ENCODE results near the gene NES. TPM values are rescaled to one million over a fixed set of nuclear protein-coding genes. Genes with fewer than 3 reads are reported as not detected.

Gene NES
- polyA plus RNA-seq, 3 donors: 148 to 171 (median 156) TPM

DNA sequence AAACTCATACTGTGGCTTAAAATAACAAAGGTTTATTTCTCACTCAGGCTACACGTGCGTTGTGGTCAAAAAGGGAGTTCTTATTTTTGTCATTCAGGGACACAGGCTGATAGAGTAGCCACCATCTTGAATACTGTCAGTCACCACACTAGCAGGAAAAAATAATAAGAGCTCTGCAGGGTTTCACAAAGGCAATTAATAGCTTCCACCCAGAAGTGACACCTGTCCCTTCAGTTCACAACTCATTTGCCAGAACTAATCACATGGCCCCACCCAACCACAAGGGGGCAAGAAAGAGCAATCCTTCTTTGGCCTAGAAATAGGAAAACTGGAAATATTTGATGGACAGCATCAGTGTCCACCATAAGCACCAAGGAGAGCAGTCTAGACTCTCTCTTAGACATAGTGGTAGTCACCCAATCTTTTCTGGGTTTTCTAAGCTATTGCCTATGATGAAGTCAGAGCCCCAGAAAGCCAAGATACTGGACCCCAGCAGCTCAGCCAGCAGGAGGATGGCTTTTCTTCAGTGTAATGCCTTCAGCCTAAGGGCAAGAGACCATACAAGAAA, 49.8 kb downstream of the NES start:
- no peak for DNase-seq

DNA sequence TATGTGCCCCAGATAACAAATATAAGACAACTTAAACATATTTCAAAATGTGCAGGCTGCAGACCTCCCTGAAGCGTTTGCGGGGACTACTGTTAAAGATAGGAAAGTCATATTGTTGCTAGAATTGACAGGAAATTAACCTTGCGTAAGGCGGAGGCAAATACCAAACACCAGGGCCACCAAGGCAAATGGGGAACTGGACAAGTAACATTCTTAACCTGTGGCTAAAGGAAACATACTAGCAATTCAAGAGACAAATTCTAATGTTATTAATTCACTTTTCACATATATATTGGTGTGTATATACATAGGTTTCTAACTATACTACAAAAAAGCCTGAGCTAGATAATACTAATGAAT, 51.1 kb downstream of the NES start:
- no peak for DNase-seq

DNA sequence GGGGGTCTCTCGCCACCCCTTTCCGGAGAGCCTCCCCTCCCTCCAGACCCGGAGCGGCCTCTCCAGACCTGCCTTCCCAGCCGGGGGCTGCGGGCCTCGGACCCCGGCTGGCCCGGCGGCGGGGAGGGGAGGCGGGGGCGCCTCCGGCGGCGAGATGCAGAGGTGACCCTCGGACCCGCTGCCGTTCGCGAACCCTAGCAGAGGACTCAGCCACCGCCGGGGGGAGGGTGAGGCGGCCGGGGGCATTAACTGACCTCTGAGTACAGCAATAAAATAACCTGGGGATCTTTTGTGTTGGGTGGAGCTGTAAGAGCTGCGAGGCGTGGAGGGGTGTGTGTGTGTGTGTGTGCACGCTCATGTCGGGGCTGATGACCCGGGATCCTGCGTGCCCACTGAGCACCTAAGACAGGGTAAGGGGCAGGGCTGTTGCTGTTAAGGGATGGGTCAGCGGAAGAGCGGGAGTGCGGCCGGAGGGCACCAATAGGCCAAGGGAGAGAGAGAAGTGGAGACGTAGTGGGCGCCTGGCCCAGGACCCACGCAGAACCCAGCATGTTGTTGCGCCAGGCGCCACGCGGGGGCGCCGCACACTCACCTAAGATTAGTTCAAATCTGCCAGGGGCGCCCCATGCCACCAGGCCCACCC, 51.6 kb downstream of the NES start:
- DNase-seq: no peak

DNA sequence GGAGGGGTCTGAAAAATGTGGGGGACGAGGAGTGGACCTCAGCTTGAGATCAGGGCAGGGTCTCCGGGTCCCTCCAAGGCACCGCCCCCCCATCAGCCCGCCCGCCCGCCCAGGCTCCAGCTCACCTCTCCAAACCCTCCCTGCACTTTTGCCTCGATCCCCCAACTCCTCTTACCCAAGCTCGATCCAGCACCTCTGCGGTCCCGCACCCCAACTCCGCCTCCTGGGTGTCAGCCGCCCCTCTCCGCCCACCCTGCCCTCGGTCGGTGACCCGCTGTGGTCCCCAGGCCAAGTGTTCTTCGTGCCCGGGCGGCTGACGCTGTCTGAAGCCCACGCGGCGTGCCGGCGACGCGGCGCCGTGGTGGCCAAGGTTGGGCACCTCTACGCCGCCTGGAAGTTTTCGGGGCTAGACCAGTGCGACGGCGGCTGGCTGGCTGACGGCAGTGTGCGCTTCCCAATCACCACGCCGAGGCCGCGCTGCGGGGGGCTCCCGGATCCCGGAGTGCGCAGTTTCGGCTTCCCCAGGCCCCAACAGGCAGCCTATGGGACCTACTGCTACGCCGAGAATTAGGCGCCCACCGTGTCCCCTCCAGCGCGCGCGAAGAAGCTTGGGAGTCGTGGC, 52.3 kb downstream of the NES start:
- no peak for DNase-seq

DNA sequence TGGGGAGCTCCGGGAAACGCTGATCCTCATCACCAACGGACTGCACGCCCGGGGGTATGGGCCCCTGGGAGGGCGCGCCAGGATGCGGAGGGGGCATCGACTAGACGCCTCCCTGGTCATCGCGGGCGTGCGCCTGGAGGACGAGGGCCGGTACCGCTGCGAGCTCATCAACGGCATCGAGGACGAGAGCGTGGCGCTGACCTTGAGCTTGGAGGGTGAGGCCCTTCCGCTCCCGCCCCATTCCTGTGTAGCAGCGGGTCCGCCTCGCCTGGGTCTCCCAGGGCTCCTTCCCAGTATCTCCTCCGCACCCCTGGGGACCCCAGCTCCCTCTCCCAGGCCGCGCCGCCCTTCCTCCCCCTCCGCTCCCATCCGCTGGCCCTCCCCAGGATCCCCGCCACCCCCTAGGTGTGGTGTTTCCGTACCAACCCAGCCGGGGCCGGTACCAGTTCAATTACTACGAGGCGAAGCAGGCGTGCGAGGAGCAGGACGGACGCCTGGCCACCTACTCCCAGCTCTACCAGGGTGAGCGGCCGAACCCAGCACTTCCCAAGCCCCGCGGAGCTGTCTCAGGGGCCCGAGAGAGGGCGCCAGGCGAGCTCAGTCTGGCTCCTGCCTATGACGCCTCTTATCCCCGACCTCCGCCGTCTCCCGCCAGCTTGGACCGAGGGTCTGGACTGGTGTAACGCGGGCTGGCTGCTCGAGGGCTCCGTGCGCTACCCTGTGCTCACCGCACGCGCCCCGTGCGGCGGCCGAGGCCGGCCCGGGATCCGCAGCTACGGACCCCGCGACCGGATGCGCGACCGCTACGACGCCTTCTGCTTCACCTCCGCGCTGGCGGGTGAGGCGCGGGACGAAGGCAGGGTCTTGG, 53.0 kb downstream of the NES start:
- DNase-seq: no peak

DNA sequence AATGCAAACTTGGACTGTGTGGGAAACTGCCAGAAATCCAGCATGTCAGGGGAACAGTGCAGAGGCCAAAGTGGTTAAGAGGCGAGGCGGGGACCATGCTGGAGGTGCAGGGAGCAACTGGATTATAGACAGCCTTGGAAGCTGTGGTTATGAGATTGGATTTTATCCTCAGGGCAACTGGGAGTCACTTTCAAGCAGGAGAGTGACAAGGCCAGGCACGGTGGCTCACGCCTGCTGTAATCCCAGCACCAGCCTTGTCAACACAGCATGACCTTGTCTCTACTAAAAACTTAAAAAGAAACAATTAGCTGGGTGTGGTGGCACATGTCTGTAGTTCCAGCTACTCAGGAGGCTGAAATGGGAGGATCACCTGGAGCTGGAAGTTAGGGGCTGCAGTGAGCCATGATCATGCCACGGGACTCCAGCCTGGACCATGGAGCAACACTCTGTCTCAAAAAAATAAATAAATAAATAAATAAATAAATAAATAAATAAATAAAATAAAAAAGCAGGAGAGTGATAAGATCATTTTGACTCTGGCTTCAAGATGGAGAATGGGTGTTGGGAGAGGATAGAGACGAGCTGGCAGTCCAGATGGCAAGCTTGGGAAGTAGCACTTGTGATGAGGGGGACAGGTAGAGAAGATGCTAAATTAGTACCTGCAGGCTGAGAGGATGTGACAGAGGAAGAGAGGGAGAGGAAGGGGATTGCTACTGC, 54.5 kb downstream of the NES start:
- DNase-seq: no peak

DNA sequence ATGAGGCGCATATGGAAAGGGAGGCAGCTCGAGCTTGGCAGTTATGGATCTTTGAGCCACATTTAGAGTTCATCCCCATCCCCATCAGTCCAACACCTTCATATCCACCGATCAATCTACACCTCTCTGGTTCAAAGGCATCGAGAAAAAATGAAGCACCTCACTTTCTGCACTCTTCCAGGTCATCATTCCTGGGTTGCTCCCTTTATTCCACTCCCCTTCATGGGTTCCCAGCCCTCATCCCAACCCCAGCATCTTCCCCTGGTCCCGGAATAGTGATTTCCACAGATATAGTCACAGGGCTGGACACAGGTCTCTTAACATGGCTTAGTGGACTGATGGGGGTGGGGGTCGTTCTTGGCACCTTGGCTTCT, 57.6 kb downstream of the NES start:
- DNase-seq: no peak

DNA sequence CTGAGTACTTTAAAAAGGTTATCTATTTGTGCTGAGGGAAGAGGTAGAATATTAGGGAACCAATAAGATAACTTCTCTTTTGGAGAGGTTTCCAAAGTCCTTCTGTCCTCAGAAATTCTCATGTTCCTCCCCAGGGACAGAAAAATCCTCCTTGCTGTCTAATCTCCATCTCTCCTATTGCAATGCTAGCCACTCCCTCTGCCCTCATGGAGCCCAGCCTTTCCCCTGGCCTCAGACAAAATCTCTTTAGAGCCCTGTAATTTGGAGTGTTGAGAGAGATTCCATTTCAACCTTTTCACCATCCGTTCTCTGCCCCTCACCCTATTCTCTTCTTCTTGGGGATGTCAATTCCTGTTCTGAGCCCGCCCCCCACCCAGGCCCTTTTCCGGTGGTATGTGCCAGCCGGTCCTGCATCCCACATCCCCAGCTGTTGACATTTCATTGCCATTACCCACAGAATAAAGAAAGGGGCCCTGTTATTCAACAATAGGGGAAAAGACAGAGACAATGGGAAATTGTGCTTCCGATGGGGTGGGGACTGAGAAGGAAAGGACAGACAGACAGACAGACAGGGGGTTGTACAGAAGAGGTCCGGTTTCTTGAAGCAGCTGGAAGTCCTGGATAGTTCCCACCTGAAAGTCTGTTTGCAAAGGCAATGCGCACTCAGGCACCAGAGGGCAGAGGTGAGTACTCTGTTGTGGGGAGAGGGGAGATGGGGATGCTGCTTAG, 58.2 kb downstream of the NES start, which contains the start of gene HAPLN2:
Gene HAPLN2, plus strand, starts transcription at position 563 of the 729 bp plus-strand sequence. CDS start 4,076 bp downstream, outside the sequence.
- no peak for DNase-seq

Other genes with a start within 250 kb of the NES start
- 10 to 100 TPM; 25.9 to 29.3 (median 26.8) TPM for gene MEF2D, start 176.6 kb downstream of the NES start, polyA plus RNA-seq (ENCODE audit: insufficient read length in 3 of 3)
- gene IQGAP3, start 104.8 kb downstream of the NES start, polyA plus RNA-seq (ENCODE audit: insufficient read length in 3 of 3): 10 to 100 TPM; 14.1 to 17.0 (median 14.8) TPM
- 1 to 10 TPM; 1.0 to 2.2 (median 1.1) TPM for gene TTC24, start 97.7 kb downstream of the NES start, polyA plus RNA-seq (ENCODE audit: insufficient read length in 3 of 3)
- 10 to 100 TPM; 71.1 to 83.0 (median 72.8) TPM for gene NAXE, start 85.6 kb downstream of the NES start, polyA plus RNA-seq (ENCODE audit: insufficient read length in 3 of 3)
- 10 to 100 TPM; 33.0 to 38.7 (median 36.4) TPM for gene GPATCH4, start 75.9 kb downstream of the NES start, polyA plus RNA-seq (ENCODE audit: insufficient read length in 3 of 3)
- gene HAPLN2, start 58.0 kb downstream of the NES start, polyA plus RNA-seq (ENCODE audit: insufficient read length in 3 of 3): under 1 TPM; 0.13 to 0.71 (median 0.64) TPM
- gene BCAN, start 35.3 kb downstream of the NES start, polyA plus RNA-seq (ENCODE audit: insufficient read length in 3 of 3): 1 to 10 TPM in 1 of 3 donors, under 1 TPM in 2; 0.18 to 2.2 (median 0.26) TPM
- 100 to 1,000 TPM in 1 of 3 donors, 10 to 100 TPM in 2; 68.5 to 113 (median 93.8) TPM for gene CRABP2, start 28.2 kb upstream of the NES start, polyA plus RNA-seq (ENCODE audit: insufficient read length in 3 of 3)
- 10 to 100 TPM; 28.6 to 51.8 (median 39.2) TPM for gene METTL25B, start 51.1 kb upstream of the NES start, polyA plus RNA-seq (ENCODE audit: insufficient read length in 3 of 3)
- 10 to 100 TPM; 33.1 to 44.6 (median 39.7) TPM for gene ISG20L2, start 51.4 kb upstream of the NES start, polyA plus RNA-seq (ENCODE audit: insufficient read length in 3 of 3)
- gene MRPL24, start 63.7 kb upstream of the NES start, polyA plus RNA-seq (ENCODE audit: insufficient read length in 3 of 3): 10 to 100 TPM; 69.0 to 76.6 (median 74.0) TPM
- gene HDGF, start 74.3 kb upstream of the NES start, polyA plus RNA-seq (ENCODE audit: insufficient read length in 3 of 3): 100 to 1,000 TPM; 267 to 298 (median 284) TPM
- 100 to 1,000 TPM; 108 to 113 (median 113) TPM for gene PRCC, start 90.1 kb upstream of the NES start, polyA plus RNA-seq (ENCODE audit: insufficient read length in 3 of 3)
- under 1 TPM; 0.65 to 0.99 (median 0.91) TPM for gene SH2D2A, start 139.4 kb upstream of the NES start, polyA plus RNA-seq (ENCODE audit: insufficient read length in 3 of 3)
- 1 to 10 TPM; 1.6 to 3.0 (median 2.0) TPM for gene INSRR, start 181.7 kb upstream of the NES start, polyA plus RNA-seq (ENCODE audit: insufficient read length in 3 of 3)
- 1 to 10 TPM; 1.3 to 2.0 (median 1.3) TPM for gene NTRK1, start 183.5 kb upstream of the NES start, polyA plus RNA-seq (ENCODE audit: insufficient read length in 3 of 3)
- gene PEAR1, start 216.3 kb upstream of the NES start, polyA plus RNA-seq (ENCODE audit: insufficient read length in 3 of 3): 10 to 100 TPM; 17.8 to 22.3 (median 22.1) TPM
- gene LRRC71, start 243.2 kb upstream of the NES start, polyA plus RNA-seq (ENCODE audit: insufficient read length in 3 of 3): 1 to 10 TPM in 1 of 3 donors, under 1 TPM in 2; 0.38 to 1.1 (median 0.96) TPM